NCI-H82 treated with DMSO at 0.1 percent for 48 hours (cell line): Measurements from ENCODE around the gene KLF14.
"Not testable (repeated sequence)": the region's sequence is repeated elsewhere in the genome, so short reads cannot be mapped to it uniquely, and the experiment has no call there.

Experiments
- DNase-seq: peaks from one replicate; lab custom pipeline; 2025; ENCODE audit not compliant: unreplicated experiment; lab: John Stamatoyannopoulos, UW

Gene KLF14

GRCh38 chr7:130719541-130719940, 14.5 kb downstream of the KLF14 start:
- DNase-seq = no peak

- no peak for DNase-seq
Observed at GRCh38 chr7:130712416-130712815, 21.6 kb downstream of the KLF14 start.

GRCh38 chr7:130708766-130709165, 25.2 kb downstream of the KLF14 start:
- no peak for DNase-seq

- DNase-seq = no peak
Observed at GRCh38 chr7:130708001-130708400, 26.0 kb downstream of the KLF14 start.

DNA sequence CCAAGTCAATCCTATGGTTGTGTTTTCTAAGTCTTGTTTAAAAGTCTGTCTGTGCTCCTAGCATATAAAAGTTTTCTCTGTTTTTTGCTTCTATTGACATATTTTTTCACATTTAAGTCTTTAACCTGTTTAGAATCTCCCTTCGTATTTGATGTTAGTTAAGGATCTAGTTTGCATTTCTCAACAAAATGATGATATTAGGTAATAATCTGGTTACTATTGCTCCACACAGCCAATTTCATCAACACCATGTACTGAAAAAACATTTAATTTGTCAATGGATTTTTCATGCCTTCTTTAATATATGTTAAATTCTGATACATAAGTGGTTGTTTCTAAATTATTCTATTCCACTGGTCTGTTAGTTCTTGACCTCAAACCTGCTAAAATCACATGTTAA, 30.2 kb downstream of the KLF14 start:
- no peak for DNase-seq

DNA sequence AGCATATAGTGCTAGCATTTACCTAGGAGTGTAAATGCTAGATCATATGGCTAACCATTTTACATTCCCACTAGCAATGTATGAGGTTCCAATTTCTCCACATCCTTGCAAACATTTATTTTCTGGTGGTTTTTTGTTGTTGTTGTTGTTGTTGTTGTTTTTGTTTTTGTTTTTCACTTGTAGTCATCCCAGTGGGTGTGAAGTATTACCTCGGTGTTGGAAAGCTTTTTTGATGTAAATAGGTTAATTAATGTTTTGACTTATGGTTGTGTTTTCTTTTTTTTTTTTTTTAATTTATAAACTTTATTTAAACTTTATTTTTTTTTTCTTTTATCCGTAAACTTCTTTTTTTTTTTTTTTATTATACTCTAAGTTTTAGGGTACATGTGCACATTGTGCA, 32.4 kb downstream of the KLF14 start:
- no peak for DNase-seq

DNA sequence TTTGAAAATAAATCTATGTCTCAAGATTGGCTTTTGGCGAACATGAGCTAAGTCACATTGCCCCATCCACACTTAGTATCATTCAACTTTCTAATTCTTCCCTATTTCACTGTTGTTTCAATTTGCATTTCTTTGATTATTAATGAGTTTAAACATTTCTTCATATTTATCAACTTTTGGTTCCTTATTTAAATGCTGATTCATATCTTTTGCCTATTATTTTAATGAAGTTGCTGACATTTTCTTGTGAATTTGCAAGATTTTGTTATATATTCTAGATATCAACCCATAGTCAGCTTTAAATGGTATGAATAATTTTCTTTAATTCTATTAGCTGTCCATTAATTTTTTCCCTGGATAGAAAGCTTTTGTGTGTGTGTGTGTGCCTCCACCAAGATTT, 33.2 kb downstream of the KLF14 start:
- DNase-seq = no peak

- no peak for DNase-seq
Observed at GRCh38 chr7:130699686-130700085, 34.3 kb downstream of the KLF14 start.

DNA sequence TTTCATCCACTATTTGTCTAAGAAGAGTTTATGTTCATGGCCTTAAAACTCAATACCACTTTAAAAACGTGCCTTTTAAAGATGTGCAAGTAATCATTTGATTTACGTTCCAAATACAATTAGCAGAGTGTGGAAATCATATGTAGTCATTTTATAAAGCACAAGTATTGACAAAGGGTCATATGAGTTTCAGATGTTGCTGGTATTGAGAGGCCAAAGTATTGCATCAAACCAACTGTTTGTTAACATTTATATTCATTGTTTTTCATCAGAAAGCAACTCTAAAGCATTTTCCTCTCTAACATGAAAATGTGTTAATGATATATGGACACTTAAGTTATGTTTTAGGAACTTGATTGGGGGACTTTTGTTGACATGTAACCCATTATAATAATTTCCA, 36.2 kb downstream of the KLF14 start:
- DNase-seq = no peak

- DNase-seq = no peak
Observed at GRCh38 chr7:130695840-130696239, 38.2 kb downstream of the KLF14 start.

DNA sequence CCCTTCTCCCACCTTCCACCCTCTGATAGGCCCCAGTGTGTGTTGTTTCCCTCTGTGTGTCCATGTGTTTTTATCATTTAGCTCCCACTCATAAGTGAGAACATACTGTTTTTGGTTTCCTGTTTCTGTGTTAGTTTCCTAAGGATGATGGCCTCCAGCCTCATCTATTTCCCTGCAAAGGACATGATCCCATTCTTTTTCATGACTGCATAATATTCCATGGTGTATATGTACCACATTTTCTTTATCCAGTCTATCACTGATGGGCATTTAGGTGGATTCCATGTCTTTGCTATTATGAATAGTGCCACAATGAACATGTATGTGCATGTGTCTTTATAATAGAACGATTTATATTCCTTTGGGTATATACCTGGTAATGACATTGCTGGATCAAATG, 41.6 kb downstream of the KLF14 start:
- not testable (repeated sequence) for DNase-seq

DNA sequence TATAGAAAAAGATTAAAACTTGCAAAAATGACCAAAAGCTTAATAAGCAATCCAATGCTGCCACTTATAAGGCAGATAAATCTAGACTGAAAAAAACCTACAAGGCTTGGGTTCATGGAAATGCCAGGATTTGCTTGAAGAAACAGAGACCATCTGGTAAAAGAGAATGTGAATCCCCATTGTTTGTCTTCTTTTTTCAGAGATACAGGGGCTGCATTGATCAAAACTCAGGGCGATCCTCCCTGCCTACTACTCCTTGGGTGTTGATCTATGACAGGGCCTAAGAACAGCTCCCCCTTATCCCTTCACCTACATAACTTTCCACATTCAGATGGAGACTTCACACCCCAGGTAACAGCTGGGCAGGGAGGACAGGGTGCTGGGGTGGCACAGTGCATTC, 44.3 kb downstream of the KLF14 start:
- DNase-seq = no peak

DNA sequence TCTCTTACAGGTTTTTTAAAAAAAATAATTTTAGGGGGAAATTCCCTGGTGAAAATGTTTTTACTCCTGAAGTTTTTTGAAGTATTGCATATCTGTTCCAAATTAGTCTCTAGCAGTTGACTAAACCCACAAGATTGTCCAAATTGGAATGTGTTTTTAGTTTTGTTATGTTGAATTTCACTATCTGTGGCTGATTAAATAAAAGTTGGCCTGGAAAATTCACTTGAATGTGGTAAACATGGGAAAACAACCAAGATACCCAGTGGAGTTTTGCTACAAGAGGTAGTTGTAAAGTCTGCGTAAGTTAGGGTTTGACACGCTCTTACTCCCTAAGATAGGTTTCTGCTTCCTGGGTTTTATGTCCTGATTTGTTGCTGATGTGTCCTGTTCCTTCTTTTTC, 51.0 kb downstream of the KLF14 start:
- no peak for DNase-seq
